SK-N-MC (cell line): Measurements from ENCODE around the gene GREB1L.
"Not testable (repeated sequence)": the region's sequence is repeated elsewhere in the genome, so short reads cannot be mapped to it uniquely, and the experiment has no call there.

ENCODE experiments used
- DNase-seq: peaks from one replicate; pipeline ENCODE4 v3.0.0-alpha.2; 2011; ENCODE audit warnings: low read depth, low spot score
- H3K27ac ChIP-seq: fragments of 200-600 bp; sonication (generic); 2 replicates; pipeline ENCODE4 v1.5.1; 2016; ENCODE audit warnings: mixed run types
- H3K36me3 ChIP-seq: fragments of 200-600 bp; sonication (generic); 2 replicates; pipeline ENCODE4 v1.6.1; 2017; ENCODE audit warnings: antibody characterized with exemption, low read length, mixed read lengths; ENCODE audit not compliant: insufficient read depth
- H3K4me3 ChIP-seq: fragments of 200-600 bp; sonication (generic); 2 replicates; pipeline ENCODE4 v1.5.1; 2016
- H3K9ac ChIP-seq: fragments of 200-600 bp; sonication (generic); 2 replicates; pipeline ENCODE4 v1.8.0; 2017; ENCODE audit warnings: mixed run types, mixed read lengths; ENCODE audit not compliant: insufficient read length
- H3K9me3 ChIP-seq: fragments of 200-600 bp; sonication (generic); 2 replicates; pipeline ENCODE4 v1.6.1; 2017; ENCODE audit warnings: low read depth, mild to moderate bottlenecking, antibody characterized with exemption, low read length, moderate library complexity, mixed read lengths
- EZH2 ChIP-seq: fragments of 200-600 bp; sonication (generic); IDR thresholded peaks from one replicate; pipeline ENCODE4 v1.6.1; 2017; ENCODE audit warnings: antibody characterized with exemption
- FOXP2 ChIP-seq: optimal IDR thresholded peaks from 2 replicates; pipeline ENCODE3; 2011; ENCODE audit warnings: mild to moderate bottlenecking, moderate library complexity; ENCODE audit not compliant: insufficient read depth; ENCODE audit errors: extremely low read length, control extremely low read depth
- POLR2AphosphoS5 ChIP-seq: IDR thresholded peaks from 2 replicates; pipeline ENCODE4 v1.6.1; 2012; ENCODE audit warnings: mild to moderate bottlenecking, low read depth, low read length, borderline replicate concordance

The GREB1L gene

DNA sequence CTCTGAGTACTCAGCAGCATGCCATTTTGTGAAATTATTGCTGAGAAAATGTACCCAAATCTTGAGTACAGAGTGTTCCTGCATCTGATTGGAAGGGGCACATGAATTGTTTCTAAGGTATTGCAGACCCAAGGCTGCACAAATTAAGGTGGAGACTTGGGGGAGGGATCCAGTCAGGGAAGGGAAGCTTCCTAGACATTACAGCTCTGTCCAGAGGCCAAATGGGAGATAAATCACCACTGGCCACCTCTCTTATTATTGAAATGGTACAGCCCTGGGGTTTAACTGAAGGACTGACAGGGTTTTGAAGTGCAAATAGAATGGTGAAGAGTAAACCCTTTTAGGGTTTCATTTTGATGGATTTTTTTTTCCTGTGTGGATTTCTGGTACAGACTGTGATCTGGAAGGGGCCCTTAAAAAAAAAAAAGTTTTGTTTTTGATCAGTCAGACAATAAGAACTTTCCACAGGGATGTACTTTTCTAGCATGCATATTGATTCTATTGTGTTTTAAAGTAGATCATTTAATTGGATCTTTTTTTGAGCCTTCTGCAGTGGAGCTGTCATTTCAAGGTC is 119.4 kb downstream of the GREB1L start:
- Histone ChIP-seq H3K4me3 (no peak overlapping the region), H3K9me3 (no peaks in the 10 kb centered on the region), H3K36me3 (no peaks in the 10 kb centered on the region), H3K9ac (no peak overlapping the region), H3K27ac (peak overlapping the region; percentile 17; the same call in 1 of the 2 replicates)
- DNase-seq, result no peak
- TF ChIP-seq POLR2AphosphoS5 (no peak), EZH2 (no peak), FOXP2 (no peak)

- Histone ChIP-seq H3K9ac (no peak overlapping the region), H3K27ac (peak overlapping the region; percentile 54; the same call in 1 of the 2 replicates), H3K9me3 (no peaks in the 10 kb centered on the region), H3K36me3 (no peaks in the 10 kb centered on the region), H3K4me3 (peak overlapping the region; percentile 34; the same call in 1 of the 2 replicates)
- peak; percentile 24 for DNase-seq
- TF ChIP-seq POLR2AphosphoS5 (no peak), FOXP2 (no peak), EZH2 (no peak)
Measured at GRCh38 chr18:21362831-21363230, 120.8 kb downstream of the GREB1L start.

- TF ChIP-seq EZH2 (no peak), FOXP2 (no peak), POLR2AphosphoS5 (no peak)
- H3K36me3 ChIP-seq, result no peaks in the 10 kb centered on the region
- no peaks in the 10 kb centered on the region for H3K9me3 ChIP-seq
- no peak overlapping the region for H3K9ac ChIP-seq
- peak overlapping the region; percentile 49; the same call in 1 of the 2 replicates for H3K27ac ChIP-seq
- peak overlapping the region; percentile 57 for H3K4me3 ChIP-seq
- DNase-seq, result no peak
Measured at GRCh38 chr18:21363348-21363747, 121.3 kb downstream of the GREB1L start.

DNA sequence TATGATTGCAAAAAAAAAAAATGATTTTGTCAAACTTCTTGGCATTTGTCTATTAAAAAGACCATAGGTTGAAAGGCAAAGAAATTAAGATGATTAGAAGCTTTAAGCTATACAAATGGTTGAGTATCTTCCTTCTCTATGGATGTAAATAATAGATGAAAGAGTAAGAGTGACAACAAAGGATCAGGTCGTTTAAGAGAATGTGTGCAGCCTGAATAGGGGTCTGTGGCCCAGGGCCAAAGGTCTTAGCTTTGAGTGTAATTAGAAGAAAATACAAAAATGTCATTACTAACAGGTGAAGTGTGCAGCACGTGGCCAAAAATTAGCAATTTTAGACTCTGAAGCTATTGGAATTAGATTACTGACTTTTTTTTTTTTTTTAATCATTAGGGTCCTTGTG is 122.4 kb downstream of the GREB1L start:
- no peak overlapping the region for H3K4me3 ChIP-seq
- no peak for DNase-seq
- H3K36me3 ChIP-seq, result no peaks in the 10 kb centered on the region
- TF ChIP-seq POLR2AphosphoS5 (no peak), EZH2 (no peak), FOXP2 (no peak)
- H3K27ac ChIP-seq, result no peak overlapping the region
- H3K9ac ChIP-seq, result no peak overlapping the region
- no peaks in the 10 kb centered on the region for H3K9me3 ChIP-seq

DNA sequence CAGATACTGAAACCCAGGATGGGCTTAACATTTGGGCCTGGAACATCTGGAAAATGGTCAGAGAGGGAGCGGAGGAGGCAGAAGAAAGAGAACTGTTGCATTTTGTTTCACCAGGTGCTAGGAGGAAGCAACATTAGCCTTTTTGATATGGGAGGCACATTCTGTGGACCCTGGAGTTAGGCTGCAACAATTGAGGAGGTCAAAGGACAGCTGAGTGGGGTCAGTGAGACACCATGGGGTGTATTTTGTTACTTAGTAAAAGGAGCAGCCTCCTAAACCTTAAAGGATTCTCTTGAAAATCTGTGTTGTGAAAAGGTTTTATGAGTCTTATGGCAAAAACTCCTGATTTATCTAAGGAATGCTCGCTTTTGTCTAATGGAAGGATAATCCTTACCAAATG is 124.9 kb downstream of the GREB1L start:
- H3K9ac ChIP-seq, result no peak overlapping the region
- no peak overlapping the region for H3K4me3 ChIP-seq
- no peak for TF ChIP-seq POLR2AphosphoS5
- TF ChIP-seq FOXP2, result no peak
- TF ChIP-seq EZH2, result no peak
- no peak for DNase-seq
- no peak overlapping the region for H3K27ac ChIP-seq
- H3K9me3 ChIP-seq, result no peaks in the 10 kb centered on the region
- H3K36me3 ChIP-seq, result no peaks in the 10 kb centered on the region

DNA sequence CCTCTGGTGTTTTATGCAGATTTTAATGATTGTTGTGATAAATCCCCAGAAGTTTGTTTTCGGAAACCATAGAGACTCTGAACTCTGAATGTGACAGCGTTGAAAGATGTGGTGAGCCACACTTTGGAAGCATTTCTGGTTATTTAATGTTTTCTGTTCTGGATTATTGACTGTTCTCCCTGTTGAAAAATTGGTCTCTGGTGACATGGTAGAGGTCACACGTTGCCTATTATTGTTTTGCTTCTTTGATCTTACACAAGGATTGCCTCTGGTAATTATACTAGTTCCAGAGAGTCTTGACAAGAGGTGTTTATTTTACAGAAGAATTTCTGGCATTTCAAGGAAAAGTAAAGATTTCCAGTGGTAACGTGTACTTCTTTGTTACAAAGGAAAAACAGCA is 127.1 kb downstream of the GREB1L start:
- H3K27ac ChIP-seq, result peak overlapping the region; percentile 38; the same call in 1 of the 2 replicates
- no peaks in the 10 kb centered on the region for H3K9me3 ChIP-seq
- 0 out of 2 replicates have a peak overlapping the region, but pooled peaks have one; percentile 16 for H3K4me3 ChIP-seq
- no peak for DNase-seq
- no peak overlapping the region for H3K9ac ChIP-seq
- no peaks in the 10 kb centered on the region for H3K36me3 ChIP-seq
- TF ChIP-seq POLR2AphosphoS5 (no peak), EZH2 (no peak), FOXP2 (no peak)

- not testable (repeated sequence) for H3K4me3 ChIP-seq, H3K36me3 ChIP-seq, H3K9me3 ChIP-seq, H3K9ac ChIP-seq, DNase-seq
- peak overlapping the region; percentile 33; the same call in 1 of the 2 replicates for H3K27ac ChIP-seq
Measured at GRCh38 chr18:21369597-21369996, 127.6 kb downstream of the GREB1L start.

GRCh38 chr18:21383031-21383430 is 141.0 kb downstream of the GREB1L start:
- no peak for DNase-seq
- Histone ChIP-seq H3K4me3 (no peak overlapping the region), H3K9ac (no peak overlapping the region), H3K27ac (no peak overlapping the region), H3K9me3 (no peaks in the 10 kb centered on the region), H3K36me3 (no peaks in the 10 kb centered on the region)
- no peak for TF ChIP-seq POLR2AphosphoS5
- TF ChIP-seq FOXP2, result no peak
- no peak for TF ChIP-seq EZH2
